HFFc6 (cell line): ENCODE data around the gene OPCML. TPM values are rescaled to one million over a fixed set of nuclear protein-coding genes. Genes with fewer than 3 reads are reported as not detected.

Experiments used
- DNase-seq: peaks from one replicate; pipeline ENCODE4 v3.0.0-alpha.2; 2018
- H3K27ac Mint-ChIP-seq: 2 replicates; pipeline ENCODE4 v1.8.0; 2020; ENCODE audit warnings: mild to moderate bottlenecking, mixed read lengths
- H3K27me3 Mint-ChIP-seq: 2 replicates; pipeline ENCODE4 v1.8.0; 2021; ENCODE audit warnings: mild to moderate bottlenecking, moderate library complexity, mixed read lengths; ENCODE audit not compliant: insufficient read depth
- H3K36me3 Mint-ChIP-seq: 2 replicates; pipeline ENCODE4 v1.8.0; 2021; ENCODE audit warnings: low read depth, mixed read lengths
- H3K4me1 Mint-ChIP-seq: 2 replicates; pipeline ENCODE4 v1.8.0; 2020; ENCODE audit warnings: low read depth, mixed read lengths
- H3K4me3 Mint-ChIP-seq: 2 replicates; pipeline ENCODE4 v1.8.0; 2020; ENCODE audit warnings: mild to moderate bottlenecking, moderate library complexity, mixed read lengths
- H3K9me3 Mint-ChIP-seq: 2 replicates; pipeline ENCODE4 v1.8.0; 2020; ENCODE audit warnings: mild to moderate bottlenecking, mixed read lengths
- total RNA-seq, 6 experiments: library from RNA; stranded (reverse); fragmentation: NEBNext Ultra II Directional; extraction: Animal tissue kit (Norgen Biotek cat#: 25700); gene quantifications; 2 replicates in 1 of 6; 3 replicates in 5 of 6; pipeline ENCODE4 v1.2.3, GENCODE V29; 2021
- TF ChIP-seq, protein P1 (sequence below): fragments of 200-600 bp; sonication (generic); IDR thresholded peaks from 2 replicates; pipeline ENCODE4 v1.5.0; 2021; ENCODE audit warnings: antibody characterized with exemption, mild to moderate bottlenecking

OPCML gene
- total RNA-seq, 6 experiments from 2014 or later = 0.11 to 1.7 (median 0.33) TPM

DNA sequence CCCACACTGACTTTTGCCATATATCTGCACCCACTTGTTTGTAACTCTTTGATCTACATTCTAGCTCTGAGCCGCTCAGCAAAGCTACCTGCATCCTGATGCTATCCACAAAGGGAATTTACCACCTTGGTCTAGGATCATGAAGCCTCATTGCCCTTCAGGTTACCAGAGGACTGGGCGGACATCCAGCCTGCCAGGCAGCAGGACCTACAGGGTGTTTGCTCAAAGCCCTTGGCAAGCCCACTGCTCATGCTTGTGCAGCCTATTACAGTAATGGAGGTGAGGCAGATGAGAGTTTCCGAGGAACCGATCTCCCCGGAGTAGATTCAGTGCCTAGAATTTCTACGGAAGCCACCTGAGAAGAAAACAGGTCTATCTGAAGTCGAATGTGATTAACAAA is 417.2 kb downstream of the OPCML start:
- DNase-seq = no peak
- Mint-ChIP-seq H3K36me3 (no peaks in the 10 kb centered on the region; the same call in 1 of the 2 replicates), H3K4me3 (no peak overlapping the region)

DNA sequence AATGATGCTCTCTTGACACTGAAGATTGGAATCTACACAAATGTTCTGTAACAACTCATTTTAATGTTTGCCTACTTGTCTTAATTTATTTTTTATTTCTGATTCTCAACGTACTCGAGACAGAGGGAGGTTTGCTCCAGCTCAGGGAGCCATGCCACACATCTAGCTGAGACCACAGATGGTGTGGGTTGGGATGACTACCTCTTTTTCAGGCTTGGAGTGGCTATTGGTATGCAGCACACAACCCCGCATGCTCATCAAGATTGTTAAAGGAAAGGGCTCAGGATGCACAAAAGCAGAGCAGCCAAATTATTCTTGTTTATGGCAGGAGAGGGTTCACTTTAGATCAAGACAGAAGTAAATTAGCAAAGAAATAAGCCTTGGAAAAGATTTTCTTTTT is 424.5 kb downstream of the OPCML start:
- peaks cover 40% of the 10 kb centered on the region for H3K9me3 Mint-ChIP-seq
- no peaks in the 10 kb centered on the region for H3K36me3 Mint-ChIP-seq
- DNase-seq = no peak
- TF ChIP-seq, protein P1, sequence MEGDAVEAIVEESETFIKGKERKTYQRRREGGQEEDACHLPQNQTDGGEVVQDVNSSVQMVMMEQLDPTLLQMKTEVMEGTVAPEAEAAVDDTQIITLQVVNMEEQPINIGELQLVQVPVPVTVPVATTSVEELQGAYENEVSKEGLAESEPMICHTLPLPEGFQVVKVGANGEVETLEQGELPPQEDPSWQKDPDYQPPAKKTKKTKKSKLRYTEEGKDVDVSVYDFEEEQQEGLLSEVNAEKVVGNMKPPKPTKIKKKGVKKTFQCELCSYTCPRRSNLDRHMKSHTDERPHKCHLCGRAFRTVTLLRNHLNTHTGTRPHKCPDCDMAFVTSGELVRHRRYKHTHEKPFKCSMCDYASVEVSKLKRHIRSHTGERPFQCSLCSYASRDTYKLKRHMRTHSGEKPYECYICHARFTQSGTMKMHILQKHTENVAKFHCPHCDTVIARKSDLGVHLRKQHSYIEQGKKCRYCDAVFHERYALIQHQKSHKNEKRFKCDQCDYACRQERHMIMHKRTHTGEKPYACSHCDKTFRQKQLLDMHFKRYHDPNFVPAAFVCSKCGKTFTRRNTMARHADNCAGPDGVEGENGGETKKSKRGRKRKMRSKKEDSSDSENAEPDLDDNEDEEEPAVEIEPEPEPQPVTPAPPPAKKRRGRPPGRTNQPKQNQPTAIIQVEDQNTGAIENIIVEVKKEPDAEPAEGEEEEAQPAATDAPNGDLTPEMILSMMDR = no peak
- H3K4me1 Mint-ChIP-seq = no peaks in the 10 kb centered on the region
- H3K27me3 Mint-ChIP-seq = no peaks in the 10 kb centered on the region
- no peak overlapping the region for H3K4me3 Mint-ChIP-seq
- no peak overlapping the region for H3K27ac Mint-ChIP-seq

More for the DNA sequence above, 417.2 kb downstream of the OPCML start:
- Mint-ChIP-seq H3K9me3 (peaks cover 33% of the 10 kb centered on the region), H3K27ac (no peak overlapping the region), H3K4me1 (no peaks in the 10 kb centered on the region), H3K27me3 (no peaks in the 10 kb centered on the region)
- TF ChIP-seq, protein P1 = no peak

DNA sequence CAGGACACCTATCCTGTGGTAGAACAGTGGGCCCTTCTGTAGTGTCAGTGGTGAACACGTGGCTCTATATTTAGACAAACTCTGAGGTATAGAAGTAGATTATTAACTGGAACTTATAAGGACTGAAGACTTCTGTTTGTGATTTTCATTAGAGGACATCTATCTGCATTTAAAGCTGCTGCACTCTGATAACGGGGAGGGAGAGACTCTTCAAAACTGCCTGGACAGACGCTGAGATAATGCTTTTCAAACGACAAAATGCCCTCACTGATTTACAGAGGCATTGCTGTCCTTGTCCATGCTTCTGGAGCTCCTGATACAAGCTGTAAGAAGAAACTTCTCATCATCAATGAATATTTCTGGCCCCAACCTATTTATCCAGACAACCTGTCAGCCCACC is 425.2 kb downstream of the OPCML start:
- Mint-ChIP-seq H3K4me3 (no peak overlapping the region), H3K9me3 (peaks cover 37% of the 10 kb centered on the region), H3K27me3 (no peaks in the 10 kb centered on the region), H3K36me3 (no peaks in the 10 kb centered on the region), H3K27ac (no peak overlapping the region), H3K4me1 (no peaks in the 10 kb centered on the region)
- TF ChIP-seq, protein P1 = no peak
- DNase-seq = no peak

- TF ChIP-seq, protein P1 = no peak
- Mint-ChIP-seq H3K27me3 (no peaks in the 10 kb centered on the region), H3K4me3 (no peak overlapping the region), H3K4me1 (no peaks in the 10 kb centered on the region), H3K36me3 (no peaks in the 10 kb centered on the region), H3K27ac (no peak overlapping the region), H3K9me3 (peaks cover 32% of the 10 kb centered on the region)
- no peak for DNase-seq
Measured at GRCh38 chr11:133106417-133106816, 425.9 kb downstream of the OPCML start.

DNA sequence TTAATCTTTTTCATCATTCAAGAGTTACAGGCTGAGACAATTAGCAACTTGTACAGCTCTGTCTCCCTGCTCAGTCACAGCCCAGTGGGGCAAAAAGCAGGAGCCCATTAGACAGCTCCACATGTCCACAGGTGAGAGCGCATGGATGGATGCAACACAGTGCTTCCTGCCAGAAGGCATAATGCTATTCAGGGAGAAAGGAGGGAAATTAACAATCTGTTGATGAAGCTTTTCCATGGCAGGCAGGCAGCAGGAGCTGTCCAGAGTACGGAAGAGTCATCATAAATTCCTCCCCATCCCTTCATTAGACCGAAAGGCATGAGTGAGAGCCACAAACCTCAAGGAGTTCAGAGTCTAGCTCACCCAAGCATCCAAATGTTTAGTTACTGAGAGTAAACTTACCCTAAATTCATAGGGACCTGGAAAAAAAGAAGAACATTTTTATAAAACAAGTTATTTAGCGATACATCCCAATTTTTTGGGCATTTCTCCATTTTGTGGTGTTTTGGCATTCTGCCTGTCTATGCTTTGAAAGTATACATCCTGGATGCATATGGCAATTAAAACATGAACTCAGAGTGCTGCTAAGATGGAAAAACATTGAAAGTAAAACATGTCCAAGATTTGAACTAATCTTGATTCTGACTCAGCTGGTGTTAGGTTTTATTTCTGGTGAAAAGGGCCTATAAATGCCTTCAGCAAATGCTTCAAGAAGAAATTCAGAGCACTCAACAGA is 428.1 kb downstream of the OPCML start:
- no peak overlapping the region for H3K4me3 Mint-ChIP-seq
- no peaks in the 10 kb centered on the region for H3K4me1 Mint-ChIP-seq
- DNase-seq = no peak
- H3K27me3 Mint-ChIP-seq = no peaks in the 10 kb centered on the region
- TF ChIP-seq, protein P1 = no peak
- H3K36me3 Mint-ChIP-seq = no peaks in the 10 kb centered on the region
- no peak overlapping the region for H3K27ac Mint-ChIP-seq
- peaks cover 29% of the 10 kb centered on the region for H3K9me3 Mint-ChIP-seq
